RWPE2 (cell line): ENCODE measurements around the gene CFAP90.

Experiments
- ATAC-seq: fragments of 200-7000 bp; cut with Tn5 transposase; 3 replicates; pipeline ENCODE4 v1.9.1; 2021; ENCODE audit warnings: low read depth
- DNase-seq: peaks from one replicate; pipeline ENCODE4 v3.0.0-alpha.2; 2020; ENCODE audit warnings: low spot score
- H3K27ac ChIP-seq: fragments of 450-650 bp; 2 replicates; pipeline ENCODE4 v1.5.1; 2017; ENCODE audit warnings: mild to moderate bottlenecking; ENCODE audit not compliant: poor library complexity, severe bottlenecking
- H3K27me3 ChIP-seq: fragments of 250-450 bp; sonication (Bioruptor Pico); 2 replicates; pipeline ENCODE4 v1.5.1; 2021; ENCODE audit warnings: mild to moderate bottlenecking, moderate library complexity; ENCODE audit not compliant: insufficient read depth, poor library complexity, severe bottlenecking
- H3K36me3 ChIP-seq: fragments of 250-450 bp; sonication (Bioruptor Pico); 2 replicates; pipeline ENCODE4 v1.5.1; 2020; ENCODE audit warnings: low read depth, mild to moderate bottlenecking, moderate library complexity
- H3K4me1 ChIP-seq: fragments of 250-450 bp; sonication (Bioruptor Pico); 2 replicates; pipeline ENCODE4 v1.5.1; 2021; ENCODE audit warnings: mild to moderate bottlenecking, moderate library complexity; ENCODE audit not compliant: insufficient read depth, poor library complexity, severe bottlenecking
- H3K4me3 ChIP-seq: fragments of 250-450 bp; sonication (Bioruptor Pico); 2 replicates; pipeline ENCODE4 v1.5.1; 2021; ENCODE audit warnings: mild to moderate bottlenecking, moderate library complexity; ENCODE audit not compliant: severe bottlenecking
- H3K9me3 ChIP-seq: fragments of 250-450 bp; sonication (Bioruptor Pico); 2 replicates; pipeline ENCODE4 v1.5.1; 2021; ENCODE audit warnings: mild to moderate bottlenecking, moderate library complexity; ENCODE audit not compliant: severe bottlenecking
- CTCF ChIP-seq: fragments of 450-650 bp; IDR thresholded peaks from one replicate; pipeline ENCODE4 v1.5.1; 2017; ENCODE audit warnings: mild to moderate bottlenecking, moderate library complexity; ENCODE audit not compliant: poor library complexity, severe bottlenecking

The CFAP90 gene, protein sequence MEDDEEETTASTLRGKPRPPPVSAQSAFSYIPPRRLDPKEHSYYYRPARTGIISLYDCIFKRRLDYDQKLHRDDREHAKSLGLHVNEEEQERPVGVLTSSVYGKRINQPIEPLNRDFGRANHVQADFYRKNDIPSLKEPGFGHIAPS

GRCh38 chr5:7850395-7851239, at the start of gene CFAP90:
CFAP90 (minus strand) TSS chr5:7851133; CDS start chr5:7851021, 112 bp downstream.
- H3K27ac ChIP-seq, result no peak within 1 kb of the TSS
- peak; percentile 73 for ATAC-seq
- H3K27me3 ChIP-seq, result peaks cover 20% of the 10 kb centered on the region
- H3K4me1 ChIP-seq, result no peaks in the 10 kb centered on the region
- H3K36me3 ChIP-seq, result no peaks in the 10 kb centered on the region
- no peaks in the 10 kb centered on the region for H3K9me3 ChIP-seq
- H3K4me3 ChIP-seq, result peak within 1 kb of the TSS; percentile 41
- no peak for TF ChIP-seq CTCF
- no peak for DNase-seq

- peak; percentile 53 for TF ChIP-seq CTCF
- Histone ChIP-seq H3K27me3 (no peaks in the 10 kb centered on the region), H3K9me3 (no peaks in the 10 kb centered on the region), H3K4me3 (no peak overlapping the region), H3K27ac (no peak overlapping the region), H3K36me3 (peaks cover 100% of the 10 kb centered on the region), H3K4me1 (no peaks in the 10 kb centered on the region)
- DNase-seq, result no peak
- ATAC-seq, result peak; percentile 68; the same call in 2 of the 3 replicates
Measured at GRCh38 chr5:7897014-7897600, 46.2 kb upstream of the CFAP90 start.

- no peak for ATAC-seq
- no peak overlapping the region for H3K4me3 ChIP-seq
- H3K4me1 ChIP-seq, result no peaks in the 10 kb centered on the region
- no peak for TF ChIP-seq CTCF
- no peak overlapping the region for H3K27ac ChIP-seq
- no peaks in the 10 kb centered on the region for H3K9me3 ChIP-seq
- H3K27me3 ChIP-seq, result no peaks in the 10 kb centered on the region
- no peak for DNase-seq
- peaks cover 99% of the 10 kb centered on the region for H3K36me3 ChIP-seq
Measured at GRCh38 chr5:7894860-7895259, 43.9 kb upstream of the CFAP90 start.

- DNase-seq (no peak), ATAC-seq (no peak)
- no peak overlapping the region for H3K27ac ChIP-seq
- H3K27me3 ChIP-seq, result no peaks in the 10 kb centered on the region
- no peaks in the 10 kb centered on the region for H3K9me3 ChIP-seq
- no peaks in the 10 kb centered on the region for H3K4me1 ChIP-seq
- H3K4me3 ChIP-seq, result no peak overlapping the region
- TF ChIP-seq CTCF, result no peak
- H3K36me3 ChIP-seq, result peaks cover 99% of the 10 kb centered on the region
Measured at GRCh38 chr5:7894439-7894838, 43.5 kb upstream of the CFAP90 start.

DNA sequence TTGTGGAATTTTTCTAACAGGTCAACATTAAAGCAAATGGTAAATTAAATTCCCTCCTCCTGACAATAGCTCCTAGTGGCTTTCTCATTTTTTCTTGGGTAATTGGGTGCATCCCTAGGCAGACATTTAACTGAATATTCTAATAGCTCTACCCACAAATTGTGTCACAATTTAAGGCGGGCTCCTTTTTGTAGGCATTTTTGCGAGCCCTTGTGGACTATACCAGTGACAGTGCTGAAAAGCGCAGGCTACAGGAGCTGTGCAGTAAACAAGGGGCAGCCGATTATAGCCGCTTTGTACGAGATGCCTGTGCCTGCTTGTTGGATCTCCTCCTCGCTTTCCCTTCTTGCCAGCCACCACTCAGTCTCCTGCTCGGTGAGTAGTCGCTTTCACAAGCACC, 38.0 kb upstream of the CFAP90 start:
- DNase-seq, result no peak
- H3K27ac ChIP-seq, result no peak overlapping the region
- TF ChIP-seq CTCF, result no peak
- H3K9me3 ChIP-seq, result no peaks in the 10 kb centered on the region
- H3K4me1 ChIP-seq, result no peaks in the 10 kb centered on the region
- no peak overlapping the region for H3K4me3 ChIP-seq
- no peak for ATAC-seq
- H3K27me3 ChIP-seq, result no peaks in the 10 kb centered on the region
- peaks cover 95% of the 10 kb centered on the region for H3K36me3 ChIP-seq
